Fibroblast of lung (primary cell): Measurements from ENCODE around the gene ZNF138.

Experiments
- EZH2 ChIP-seq: IDR thresholded peaks from 2 replicates; pipeline ENCODE4 v1.5.1; 2012; ENCODE audit warnings: low read length, control low read depth, mild to moderate bottlenecking; ENCODE audit errors: missing control alignments
- TF ChIP-seq, protein P1 (sequence below), 2 donors: IDR thresholded peaks in 1 of 2; conservative IDR thresholded peaks in 1 of 2; 1 replicate in 1 of 2; 2 replicates in 1 of 2; pipeline ENCODE4 v1.5.1; 2011 to 2012; ENCODE audit warnings: low read length in 2 of 2, control low read depth in 1 of 2, inconsistent platforms in 1 of 2, low read depth in 1 of 2, mild to moderate bottlenecking in 1 of 2

DNA sequence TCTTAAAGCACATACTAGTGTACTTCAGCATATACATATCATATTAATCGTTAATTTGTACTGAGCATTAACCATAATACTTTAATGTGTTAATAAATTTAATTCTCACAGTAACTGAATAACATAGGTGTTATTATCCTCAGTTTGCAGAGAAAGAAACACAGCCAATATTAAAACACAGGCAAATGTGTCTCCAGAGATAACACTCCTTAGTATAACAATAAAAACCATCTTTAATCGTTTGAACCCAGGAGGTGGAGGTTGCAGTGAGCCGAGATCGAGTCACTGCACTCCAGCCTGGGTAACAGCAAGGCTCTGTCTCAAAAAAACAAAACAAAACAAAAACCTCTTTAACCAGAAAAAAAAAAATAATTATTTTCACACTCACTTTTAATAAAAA, 59.5 kb downstream of the ZNF138 start:
- TF ChIP-seq, protein P1, sequence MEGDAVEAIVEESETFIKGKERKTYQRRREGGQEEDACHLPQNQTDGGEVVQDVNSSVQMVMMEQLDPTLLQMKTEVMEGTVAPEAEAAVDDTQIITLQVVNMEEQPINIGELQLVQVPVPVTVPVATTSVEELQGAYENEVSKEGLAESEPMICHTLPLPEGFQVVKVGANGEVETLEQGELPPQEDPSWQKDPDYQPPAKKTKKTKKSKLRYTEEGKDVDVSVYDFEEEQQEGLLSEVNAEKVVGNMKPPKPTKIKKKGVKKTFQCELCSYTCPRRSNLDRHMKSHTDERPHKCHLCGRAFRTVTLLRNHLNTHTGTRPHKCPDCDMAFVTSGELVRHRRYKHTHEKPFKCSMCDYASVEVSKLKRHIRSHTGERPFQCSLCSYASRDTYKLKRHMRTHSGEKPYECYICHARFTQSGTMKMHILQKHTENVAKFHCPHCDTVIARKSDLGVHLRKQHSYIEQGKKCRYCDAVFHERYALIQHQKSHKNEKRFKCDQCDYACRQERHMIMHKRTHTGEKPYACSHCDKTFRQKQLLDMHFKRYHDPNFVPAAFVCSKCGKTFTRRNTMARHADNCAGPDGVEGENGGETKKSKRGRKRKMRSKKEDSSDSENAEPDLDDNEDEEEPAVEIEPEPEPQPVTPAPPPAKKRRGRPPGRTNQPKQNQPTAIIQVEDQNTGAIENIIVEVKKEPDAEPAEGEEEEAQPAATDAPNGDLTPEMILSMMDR (conservative IDR thresholded peaks at IDR 0.05 in 1 of 2, IDR thresholded peaks at IDR 0.05 in 1 of 2; ENCODE audit: low read depth in 1 of 2, low read length in 2 of 2) = no peak
- no peak for TF ChIP-seq EZH2
